MM.1S (cell line): ENCODE measurements around the gene B3GNT5.

Source experiments
- DNase-seq: peaks from one replicate; pipeline ENCODE4 v3.0.0-alpha.2; 2015
- H2AFZ ChIP-seq: fragments of 300-600 bp; sonication (generic); 2 replicates; pipeline ENCODE4 v1.6.0; 2016; ENCODE audit warnings: antibody characterized with exemption, low read length
- H3F3A ChIP-seq: fragments of 300-600 bp; sonication (generic); 2 replicates; pipeline ENCODE4 v1.6.1; 2016; ENCODE audit warnings: mild to moderate bottlenecking, antibody characterized with exemption, low read length, moderate library complexity, mixed read lengths; ENCODE audit not compliant: insufficient read depth
- H3K27ac ChIP-seq: fragments of 300-600 bp; sonication (generic); 2 replicates; pipeline ENCODE4 v1.5.1; 2016; ENCODE audit warnings: mild to moderate bottlenecking, low read length
- H3K27me3 ChIP-seq: fragments of 300-600 bp; sonication (generic); replicated peaks from 2 replicates; pipeline ENCODE4 v1.6.0; 2016; ENCODE audit warnings: low read length; ENCODE audit not compliant: insufficient read depth
- H3K36me3 ChIP-seq: fragments of 300-600 bp; sonication (generic); replicated peaks from 2 replicates; pipeline ENCODE4 v1.6.1; 2016; ENCODE audit warnings: mild to moderate bottlenecking, low read length, mixed read lengths; ENCODE audit not compliant: insufficient read depth
- H3K4me1 ChIP-seq: fragments of 300-600 bp; sonication (generic); 2 replicates; pipeline ENCODE4 v1.6.1; 2016; ENCODE audit warnings: low read length, mixed read lengths
- H3K4me2 ChIP-seq: fragments of 300-600 bp; sonication (generic); 2 replicates; pipeline ENCODE4 v1.6.0; 2016; ENCODE audit warnings: low read depth, low read length
- H3K4me3 ChIP-seq: fragments of 300-600 bp; sonication (generic); 2 replicates; pipeline ENCODE4 v1.5.1; 2016; ENCODE audit warnings: low read length, mixed read lengths
- H3K79me2 ChIP-seq: fragments of 300-600 bp; sonication (generic); 2 replicates; pipeline ENCODE4 v1.6.1; 2016; ENCODE audit warnings: mixed run types, low read length, mixed read lengths
- H3K9ac ChIP-seq: fragments of 300-600 bp; sonication (generic); 2 replicates; pipeline ENCODE4 v1.6.1; 2016; ENCODE audit warnings: low read length, mixed read lengths
- H3K9me2 ChIP-seq: fragments of 300-600 bp; sonication (generic); replicated peaks from 2 replicates; pipeline ENCODE4 v1.6.1; 2016; ENCODE audit warnings: mild to moderate bottlenecking, low read length, mixed read lengths; ENCODE audit not compliant: insufficient read depth
- H3K9me3 ChIP-seq: fragments of 300-600 bp; sonication (generic); replicated peaks from 2 replicates; pipeline ENCODE4 v1.6.1; 2016; ENCODE audit warnings: mild to moderate bottlenecking, low read length, mixed read lengths; ENCODE audit not compliant: insufficient read depth
- H4K20me1 ChIP-seq: fragments of 300-600 bp; sonication (generic); 2 replicates; pipeline ENCODE4 v1.6.1; 2016; ENCODE audit warnings: mild to moderate bottlenecking, low read length, moderate library complexity, mixed read lengths; ENCODE audit not compliant: insufficient read depth
- EZH2 ChIP-seq: fragments of 300-600 bp; sonication (generic); optimal IDR thresholded peaks from 2 replicates; pipeline ENCODE3; 2017; ENCODE audit warnings: low read depth, mild to moderate bottlenecking, antibody characterized with exemption, low read length, mixed read lengths
- EZH2phosphoT487 ChIP-seq: fragments of 300-600 bp; sonication (generic); IDR thresholded peaks from 2 replicates; pipeline ENCODE4 v1.6.1; 2018; ENCODE audit warnings: antibody characterized with exemption, low read length
- TF ChIP-seq, protein P1 (sequence below): fragments of 300-600 bp; sonication (generic); IDR thresholded peaks from 2 replicates; pipeline ENCODE4 v1.5.1; 2016; ENCODE audit warnings: antibody characterized with exemption, low read length, mixed read lengths

Gene B3GNT5

DNA sequence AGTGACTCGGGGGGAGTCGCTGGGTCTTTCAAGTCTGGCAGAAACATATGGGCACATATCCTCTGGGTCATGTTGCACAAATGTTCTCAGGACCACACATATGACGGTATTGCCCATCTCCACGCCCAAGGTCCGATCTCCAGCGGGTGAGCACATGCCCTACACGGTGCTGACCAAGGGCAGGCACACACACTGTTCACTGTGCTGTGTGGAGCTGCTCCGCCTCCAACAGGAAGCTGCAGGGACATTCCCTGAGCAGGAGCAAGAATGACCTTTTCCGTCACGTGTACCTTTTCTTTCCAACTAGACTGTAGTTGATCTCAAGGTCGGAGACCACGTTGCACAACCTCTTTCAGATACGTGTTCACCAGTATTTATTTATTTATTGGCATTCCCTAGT lies 41.7 kb upstream of the B3GNT5 start:
- Histone ChIP-seq H3K27ac (no peak overlapping the region), H3K27me3 (no peaks in the 10 kb centered on the region), H3K4me3 (no peak overlapping the region), H2AFZ (no peak overlapping the region), H3F3A (no peaks in the 10 kb centered on the region), H3K36me3 (no peaks in the 10 kb centered on the region), H3K9me2 (no peaks in the 10 kb centered on the region), H3K9ac (no peak overlapping the region), H4K20me1 (no peaks in the 10 kb centered on the region), H3K79me2 (no peaks in the 10 kb centered on the region), H3K9me3 (no peaks in the 10 kb centered on the region), H3K4me2 (no peak overlapping the region), H3K4me1 (no peaks in the 10 kb centered on the region)
- TF ChIP-seq EZH2 (no peak), EZH2phosphoT487 (no peak)
- TF ChIP-seq, protein P1, sequence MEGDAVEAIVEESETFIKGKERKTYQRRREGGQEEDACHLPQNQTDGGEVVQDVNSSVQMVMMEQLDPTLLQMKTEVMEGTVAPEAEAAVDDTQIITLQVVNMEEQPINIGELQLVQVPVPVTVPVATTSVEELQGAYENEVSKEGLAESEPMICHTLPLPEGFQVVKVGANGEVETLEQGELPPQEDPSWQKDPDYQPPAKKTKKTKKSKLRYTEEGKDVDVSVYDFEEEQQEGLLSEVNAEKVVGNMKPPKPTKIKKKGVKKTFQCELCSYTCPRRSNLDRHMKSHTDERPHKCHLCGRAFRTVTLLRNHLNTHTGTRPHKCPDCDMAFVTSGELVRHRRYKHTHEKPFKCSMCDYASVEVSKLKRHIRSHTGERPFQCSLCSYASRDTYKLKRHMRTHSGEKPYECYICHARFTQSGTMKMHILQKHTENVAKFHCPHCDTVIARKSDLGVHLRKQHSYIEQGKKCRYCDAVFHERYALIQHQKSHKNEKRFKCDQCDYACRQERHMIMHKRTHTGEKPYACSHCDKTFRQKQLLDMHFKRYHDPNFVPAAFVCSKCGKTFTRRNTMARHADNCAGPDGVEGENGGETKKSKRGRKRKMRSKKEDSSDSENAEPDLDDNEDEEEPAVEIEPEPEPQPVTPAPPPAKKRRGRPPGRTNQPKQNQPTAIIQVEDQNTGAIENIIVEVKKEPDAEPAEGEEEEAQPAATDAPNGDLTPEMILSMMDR, result no peak
- DNase-seq, result no peak

DNA sequence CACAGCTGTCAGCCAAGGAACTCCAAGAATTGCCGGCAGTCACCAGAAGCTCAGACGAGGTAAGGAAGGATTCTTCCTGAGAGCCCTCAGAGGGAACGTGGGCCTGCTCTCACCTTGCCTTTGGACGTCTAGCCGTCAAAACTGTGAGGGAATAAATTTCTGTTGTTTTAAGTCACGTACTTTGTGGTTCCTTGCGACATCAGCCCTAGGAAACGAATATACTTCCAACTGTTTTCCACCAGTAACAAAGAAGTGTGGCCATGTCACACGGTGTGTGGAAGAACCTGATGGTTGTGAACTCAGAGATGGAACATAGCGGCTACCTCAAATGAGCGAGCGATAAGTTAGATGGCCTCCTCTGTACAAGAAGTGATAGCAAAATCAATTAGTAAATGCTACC lies 41.0 kb upstream of the B3GNT5 start:
- Histone ChIP-seq H2AFZ (no peak overlapping the region), H3K27me3 (no peaks in the 10 kb centered on the region), H3K9me3 (no peaks in the 10 kb centered on the region), H3K36me3 (no peaks in the 10 kb centered on the region), H3K4me1 (no peaks in the 10 kb centered on the region), H3K27ac (no peak overlapping the region), H3K4me2 (no peak overlapping the region), H3K9me2 (no peaks in the 10 kb centered on the region), H4K20me1 (no peaks in the 10 kb centered on the region), H3F3A (no peaks in the 10 kb centered on the region), H3K79me2 (no peaks in the 10 kb centered on the region), H3K4me3 (no peak overlapping the region), H3K9ac (no peak overlapping the region)
- TF ChIP-seq EZH2phosphoT487 (no peak), EZH2 (no peak)
- TF ChIP-seq, protein P1, result no peak
- DNase-seq, result no peak

DNA sequence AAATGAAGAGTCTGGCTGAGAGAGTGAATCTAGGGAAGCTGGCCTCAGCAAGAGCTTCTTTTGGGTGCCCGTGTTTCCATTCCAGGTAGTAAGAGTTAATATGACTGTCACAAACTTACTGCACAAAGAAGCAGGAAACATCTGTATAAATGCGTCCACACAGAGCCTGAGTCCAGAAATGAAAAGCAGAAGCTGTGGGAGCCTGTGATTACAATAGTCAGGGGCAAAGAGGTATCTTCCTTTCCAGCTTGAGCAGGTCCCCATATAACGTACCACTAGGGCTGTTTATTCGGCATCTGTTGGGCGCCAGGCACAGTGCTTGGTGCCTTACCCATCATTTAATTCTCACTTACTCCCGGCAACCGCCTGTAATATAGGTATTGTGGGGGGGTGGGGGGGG lies 40.5 kb upstream of the B3GNT5 start:
- no peaks in the 10 kb centered on the region for H3K36me3 ChIP-seq
- no peak for DNase-seq
- H3K27ac ChIP-seq, result no peak overlapping the region
- H3K9ac ChIP-seq, result no peak overlapping the region
- H3K79me2 ChIP-seq, result no peaks in the 10 kb centered on the region
- no peaks in the 10 kb centered on the region for H3K4me1 ChIP-seq
- H3K4me3 ChIP-seq, result no peak overlapping the region
- H3K9me2 ChIP-seq, result no peaks in the 10 kb centered on the region
- no peaks in the 10 kb centered on the region for H3F3A ChIP-seq
- no peaks in the 10 kb centered on the region for H3K27me3 ChIP-seq
- no peaks in the 10 kb centered on the region for H4K20me1 ChIP-seq
- no peaks in the 10 kb centered on the region for H3K9me3 ChIP-seq
- TF ChIP-seq EZH2phosphoT487, result no peak
- no peak for TF ChIP-seq EZH2
- TF ChIP-seq, protein P1, result no peak
- no peak overlapping the region for H2AFZ ChIP-seq
- H3K4me2 ChIP-seq, result no peak overlapping the region
